Measurements from ENCODE around the gene PYCR2.

GRCh38 chr1:225906467-225906866 lies 17.6 kb downstream of the PYCR2 start:
- TF ChIP-seq POLR2A (IDR thresholded peaks at IDR 0.05) (no peak), CTCF (IDR thresholded peaks at IDR 0.05) (no peak)

Measured in body of pancreas (tissue), 4 donors.